HG02588 (cell line): Measurements from ENCODE around the gene FAF1.
"Not testable (repeated sequence)": the region's sequence is repeated elsewhere in the genome, so short reads cannot be mapped to it uniquely, and the experiment has no call there.

Source experiments
- ATAC-seq: cut with Tn5 transposase; IDR thresholded peaks from one replicate; pipeline ENCODE4 v1.9.1; 2021; ENCODE audit warnings: mild to moderate bottlenecking, moderate library complexity; ENCODE audit not compliant: unreplicated experiment

FAF1 gene

GRCh38 chr1:50858761-50859160 lies 101.3 kb downstream of the FAF1 start:
- no peak for ATAC-seq

- no peak for ATAC-seq
Measured at GRCh38 chr1:50857702-50858101, 102.4 kb downstream of the FAF1 start.

- ATAC-seq: no peak
Measured at GRCh38 chr1:50853325-50853724, 106.7 kb downstream of the FAF1 start.

GRCh38 chr1:50852889-50853288 lies 107.2 kb downstream of the FAF1 start:
- ATAC-seq: no peak

GRCh38 chr1:50851466-50851865 lies 108.6 kb downstream of the FAF1 start:
- ATAC-seq: no peak

GRCh38 chr1:50851034-50851433 lies 109.0 kb downstream of the FAF1 start:
- ATAC-seq: no peak

- ATAC-seq: no peak
Measured at GRCh38 chr1:50847303-50847702, 112.8 kb downstream of the FAF1 start.

GRCh38 chr1:50846224-50846839 lies 113.7 kb downstream of the FAF1 start:
- ATAC-seq: no peak

GRCh38 chr1:50841791-50842387 lies 118.2 kb downstream of the FAF1 start:
- ATAC-seq: no peak

GRCh38 chr1:50836117-50836516 lies 124.0 kb downstream of the FAF1 start:
- no peak for ATAC-seq

- ATAC-seq: no peak
Measured at GRCh38 chr1:50833216-50833615, 126.9 kb downstream of the FAF1 start.

GRCh38 chr1:50832167-50832566 lies 127.9 kb downstream of the FAF1 start:
- ATAC-seq: no peak

- no peak for ATAC-seq
Measured at GRCh38 chr1:50831300-50832061, 128.6 kb downstream of the FAF1 start.

GRCh38 chr1:50830621-50831020 lies 129.4 kb downstream of the FAF1 start:
- no peak for ATAC-seq

- ATAC-seq: no peak
Measured at GRCh38 chr1:50829014-50829958, 130.8 kb downstream of the FAF1 start.

- ATAC-seq: no peak
Measured at GRCh38 chr1:50827546-50827945, 132.5 kb downstream of the FAF1 start.

GRCh38 chr1:50826792-50827191 lies 133.3 kb downstream of the FAF1 start:
- ATAC-seq: not testable (repeated sequence)

- ATAC-seq: no peak
Measured at GRCh38 chr1:50822035-50822776, 137.9 kb downstream of the FAF1 start.

GRCh38 chr1:50820545-50820944 lies 139.5 kb downstream of the FAF1 start:
- no peak for ATAC-seq

- ATAC-seq: no peak
Measured at GRCh38 chr1:50812346-50812745, 147.7 kb downstream of the FAF1 start.
